H9 (cell line): ENCODE results near the gene CDC6. TPM values are rescaled to one million over a fixed set of nuclear protein-coding genes. Genes with fewer than 3 reads are reported as not detected.

Experiments used
- DNase-seq: peaks from one replicate; pipeline ENCODE4 v3.0.0-alpha.2; 2017
- H2AFZ ChIP-seq: one replicate; pipeline ENCODE4 v1.6.1; 2013; ENCODE audit warnings: mild to moderate bottlenecking, low read length, control low read depth, moderate library complexity
- H2AK5ac ChIP-seq: 2 replicates; pipeline ENCODE4 v1.6.1; 2013; ENCODE audit warnings: low read length, control low read depth, mixed read lengths; ENCODE audit not compliant: insufficient read length
- H2BK120ac ChIP-seq: one replicate; pipeline ENCODE4 v1.6.1; 2013; ENCODE audit warnings: low read depth, mild to moderate bottlenecking, low read length, control low read depth, inconsistent platforms; ENCODE audit not compliant: poor library complexity, severe bottlenecking
- H2BK12ac ChIP-seq: 2 replicates; pipeline ENCODE4 v1.6.1; 2013; ENCODE audit warnings: low read length, control low read depth, mixed read lengths, low read depth; ENCODE audit not compliant: insufficient read length
- H2BK15ac ChIP-seq: 2 replicates; pipeline ENCODE4 v1.6.1; 2013; ENCODE audit warnings: low read depth, low read length, control low read depth
- H2BK20ac ChIP-seq: one replicate; pipeline ENCODE4 v1.6.1; 2013; ENCODE audit warnings: low read depth, mild to moderate bottlenecking, low read length, control low read depth, inconsistent platforms; ENCODE audit not compliant: poor library complexity, severe bottlenecking
- H2BK5ac ChIP-seq: 2 replicates; pipeline ENCODE4 v1.6.1; 2013; ENCODE audit warnings: low read length, control low read depth, mixed read lengths; ENCODE audit not compliant: insufficient read length
- H3K14ac ChIP-seq: 2 replicates; pipeline ENCODE4 v1.6.1; 2013; ENCODE audit warnings: low read length, control low read depth; ENCODE audit not compliant: insufficient read depth
- H3K18ac ChIP-seq: 2 replicates; pipeline ENCODE4 v1.6.1; 2013; ENCODE audit warnings: low read depth, mild to moderate bottlenecking, mixed read lengths, low read length, control low read depth; ENCODE audit not compliant: insufficient read length
- H3K23ac ChIP-seq: 2 replicates; pipeline ENCODE4 v1.6.1; 2013; ENCODE audit warnings: low read length, control low read depth, mixed read lengths, low read depth; ENCODE audit not compliant: insufficient read length
- H3K23me2 ChIP-seq: 2 replicates; pipeline ENCODE4 v1.6.1; 2013; ENCODE audit warnings: low read depth, mild to moderate bottlenecking, mixed read lengths, low read length, control low read depth; ENCODE audit not compliant: insufficient read length, poor library complexity, severe bottlenecking
- H3K27ac ChIP-seq: 2 replicates; pipeline ENCODE4 v1.5.1; 2013; ENCODE audit warnings: low read length, control low read depth, mixed read lengths, low read depth; ENCODE audit not compliant: insufficient read length
- H3K27me3 ChIP-seq: 2 replicates; pipeline ENCODE4 v1.6.1; 2013; ENCODE audit warnings: low read length, control low read depth, inconsistent platforms; ENCODE audit not compliant: insufficient read depth
- H3K4ac ChIP-seq: 2 replicates; pipeline ENCODE4 v1.6.1; 2013; ENCODE audit warnings: low read depth, mild to moderate bottlenecking, control low read depth, inconsistent platforms, low read length, moderate library complexity
- H3K4me1 ChIP-seq: 2 replicates; pipeline ENCODE4 v1.6.1; 2013; ENCODE audit warnings: low read length, control low read depth, inconsistent platforms; ENCODE audit not compliant: insufficient read depth
- H3K4me2 ChIP-seq: 2 replicates; pipeline ENCODE4 v1.6.1; 2013; ENCODE audit warnings: low read length, control low read depth, mixed read lengths; ENCODE audit not compliant: insufficient read length, insufficient read depth
- H3K56ac ChIP-seq: 2 replicates; pipeline ENCODE4 v1.6.1; 2013; ENCODE audit warnings: low read depth, mild to moderate bottlenecking, mixed read lengths, low read length, control low read depth; ENCODE audit not compliant: insufficient read length
- H3K79me1 ChIP-seq: 2 replicates; pipeline ENCODE4 v1.6.1; 2013; ENCODE audit warnings: low read depth, mild to moderate bottlenecking, moderate library complexity, low read length, control low read depth, inconsistent platforms; ENCODE audit not compliant: insufficient read depth, poor library complexity, severe bottlenecking
- H3K79me2 ChIP-seq: 2 replicates; pipeline ENCODE4 v1.6.1; 2013; ENCODE audit warnings: low read length, control low read depth, inconsistent platforms; ENCODE audit not compliant: insufficient read depth
- H3K9ac ChIP-seq: 2 replicates; pipeline ENCODE4 v1.6.1; 2013; ENCODE audit warnings: low read length, control low read depth, mixed read lengths; ENCODE audit not compliant: insufficient read length; ENCODE audit errors: extremely low read depth
- H3K9me3 ChIP-seq: one replicate; pipeline ENCODE4 v1.6.1; 2013; ENCODE audit warnings: low read depth, low read length, inconsistent platforms; ENCODE audit not compliant: control insufficient read depth
- H3T11ph ChIP-seq: one replicate; pipeline ENCODE4 v1.6.1; 2013; ENCODE audit warnings: mild to moderate bottlenecking, low read length, control low read depth, inconsistent platforms
- H4K20me1 ChIP-seq: one replicate; pipeline ENCODE4 v1.6.1; 2013; ENCODE audit not compliant: control insufficient read depth, insufficient read length, insufficient read depth
- H4K5ac ChIP-seq: 2 replicates; pipeline ENCODE4 v1.6.1; 2013; ENCODE audit warnings: low read depth, mild to moderate bottlenecking, mixed read lengths, low read length, control low read depth; ENCODE audit not compliant: insufficient read length
- H4K8ac ChIP-seq: replicated peaks from 2 replicates; pipeline ENCODE4 v1.6.1; 2013; ENCODE audit warnings: low read length, control low read depth, mixed read lengths, low read depth; ENCODE audit not compliant: insufficient read length
- H4K91ac ChIP-seq: 2 replicates; pipeline ENCODE4 v1.6.1; 2013; ENCODE audit warnings: low read depth, mild to moderate bottlenecking, moderate library complexity, mixed read lengths, low read length, control low read depth; ENCODE audit not compliant: insufficient read length
- H3K27ac Mint-ChIP-seq, 3 experiments: 2 replicates in 2 of 3; 3 replicates in 1 of 3; pipeline ENCODE4 v1.8.0; 2020 to 2021; ENCODE audit warnings: mixed read lengths in 3 of 3, mild to moderate bottlenecking in 1 of 3, moderate library complexity in 1 of 3
- H3K27me3 Mint-ChIP-seq: 2 replicates; pipeline ENCODE4 v1.8.0; 2021; ENCODE audit warnings: low read depth, mild to moderate bottlenecking, moderate library complexity, mixed read lengths
- H3K36me3 Mint-ChIP-seq, 3 experiments: 2 replicates in 2 of 3; 3 replicates in 1 of 3; pipeline ENCODE4 v1.8.0; 2020 to 2021; ENCODE audit warnings: low read depth in 3 of 3, mixed read lengths in 3 of 3; ENCODE audit not compliant: insufficient read depth in 1 of 3
- H3K4me1 Mint-ChIP-seq, 2 experiments: 2 replicates each; pipeline ENCODE4 v1.8.0; 2020; ENCODE audit warnings: mixed read lengths in 2 of 2
- H3K4me3 Mint-ChIP-seq, 2 experiments: 2 replicates in 1 of 2; 3 replicates in 1 of 2; pipeline ENCODE4 v1.8.0; 2020 to 2021; ENCODE audit warnings: mild to moderate bottlenecking in 2 of 2, mixed read lengths in 2 of 2, moderate library complexity in 1 of 2
- H3K9me3 Mint-ChIP-seq, 2 experiments: 2 replicates in 1 of 2; 3 replicates in 1 of 2; pipeline ENCODE4 v1.8.0; 2020; ENCODE audit warnings: mild to moderate bottlenecking in 2 of 2, mixed read lengths in 2 of 2, moderate library complexity in 1 of 2
- CTCF ChIP-seq: fragments of 200-600 bp; sonication (generic); conservative IDR thresholded peaks from 3 replicates; pipeline ENCODE4 v1.8.0; 2021; ENCODE audit warnings: antibody characterized with exemption, mild to moderate bottlenecking
- WGBS: extraction: QIAGEN DNeasy Blood & Tissue Kit; methylation state at CpG from one replicate; pipeline ENCODE4 v1.1.7; 2013; ENCODE audit warnings: missing lambda C conversion rate, low lambda C conversion rate, mixed read lengths; ENCODE audit not compliant: insufficient read length; ENCODE audit errors: extremely low coverage; 5-methylcytosine and 5-hydroxymethylcytosine counted together
- total RNA-seq: library from RNA; stranded (reverse); gene quantifications from 2 replicates; pipeline ENCODE4 v1.2.1, GENCODE V29; 2021

The CDC6 gene
- total RNA-seq, 1 experiment from 2014 or later = 131 TPM

- Mint-ChIP-seq H3K36me3 (peaks cover 49 to 92% (median 74%) of the 10 kb centered on the region in 3 experiments), H3K4me1 (peaks cover 10 to 13% of the 10 kb centered on the region in 2 experiments), H3K4me3 (no peak overlapping the region), H3K27me3 (no peaks in the 10 kb centered on the region; the same call in 1 of the 2 replicates), H3K9me3 (no peaks in the 10 kb centered on the region), H3K27ac (peak overlapping the region in 1 of 3 experiments; percentile 46; a peak in 1 of 7 replicates)
- Histone ChIP-seq H3K27me3 (no peaks in the 10 kb centered on the region), H3T11ph (no peak overlapping the region), H3K56ac (no peak overlapping the region), H4K20me1 (no peaks in the 10 kb centered on the region), H3K23me2 (no peaks in the 10 kb centered on the region), H3K14ac (no peak overlapping the region), H3K4me1 (peaks cover 1% of the 10 kb centered on the region; the same call in 1 of the 2 replicates), H3K9ac (no peak overlapping the region), H2AK5ac (no peak overlapping the region), H2BK20ac (no peak overlapping the region), H3K79me1 (peaks cover 4% of the 10 kb centered on the region), H2BK12ac (no peak overlapping the region), H3K9me3 (no peaks in the 10 kb centered on the region), H2BK120ac (no peak overlapping the region), H3K79me2 (no peaks in the 10 kb centered on the region), H4K91ac (no peak overlapping the region), H4K5ac (no peak overlapping the region), H2AFZ (no peak overlapping the region), H2BK15ac (no peak overlapping the region), H2BK5ac (no peak overlapping the region), H3K23ac (no peak overlapping the region), H3K18ac (no peak overlapping the region), H3K4ac (no peak overlapping the region), H4K8ac (no peak overlapping the region), H3K4me2 (no peak overlapping the region), H3K27ac (no peak overlapping the region)
- DNase-seq = no peak
- no CpG with 5 or more reads among the region's 4 CpGs for WGBS
- peak; percentile 36; the same call in 1 of the 3 replicates for TF ChIP-seq CTCF
Observed at GRCh38 chr17:40301315-40301714, 13.6 kb downstream of the CDC6 start.
